ENCODE results near the gene CSRP1. TPM values are rescaled to one million over a fixed set of nuclear protein-coding genes. Genes with fewer than 3 reads are reported as not detected.
"Not testable (repeated sequence)": the region's sequence is repeated elsewhere in the genome, so short reads cannot be mapped to it uniquely, and the experiment has no call there.

Gene CSRP1
- total and polyA plus RNA-seq, 2 of the 13 experiments (the other 11 are each of a cell fraction or from before 2014, with no cell fraction given), result 17.7 to 68.9 TPM

GRCh38 chr1:201525193-201525778 lies 18.4 kb upstream of the CSRP1 start:
- no peak overlapping the region for H3K27ac ChIP-seq (ENCODE audit: extremely low read length, insufficient read depth, low read length)
- no peaks in the 10 kb centered on the region for H3K4me1 ChIP-seq (ENCODE audit: insufficient read depth, low read length)
- H3K4me3 ChIP-seq (replicated peaks in 1 of 3; ENCODE audit: insufficient read depth in 1 of 3, low read depth in 2 of 3, low read length in 3 of 3), result no peak overlapping the region
- CTCF ChIA-PET (ENCODE audit: low intra/inter-chr PET ratio, low total read pairs), result no interaction called here
- no TSS peak for BruUV-seq (replicated peaks)
- no peaks in the 10 kb centered on the region; a peak in 1 of 5 replicates for H3K27me3 ChIP-seq (ENCODE audit: control insufficient read depth in 1 of 2, insufficient read depth in 2 of 2, low read length in 2 of 2)
- no peaks in the 10 kb centered on the region for H3K79me2 ChIP-seq (ENCODE audit: insufficient read depth, low read length)
- no peak overlapping the region for H3K9ac ChIP-seq (ENCODE audit: insufficient read depth, low read depth, low read length)
- no peaks in the 10 kb centered on the region for H3K36me3 ChIP-seq (replicated peaks in 1 of 2; ENCODE audit: control insufficient read depth in 1 of 2, insufficient read depth in 2 of 2, low read length in 2 of 2)
- in situ Hi-C loops (cut with HindIII; ENCODE audit: extremely low pct_ligation_motif_present, low pct_unique_long_range_greater_than_20kb) (no loop called here), intact Hi-C loops (cut with micrococcal nuclease; ENCODE audit: unreplicated experiment) (no loop called here)
- ATAC-seq (no peak), FAIRE-seq (no peak), DNase-seq (ENCODE audit: low spot score) (no peak)
- POLR2A ChIA-PET, result no interaction called here
- no peaks in the 10 kb centered on the region for H3K9me3 ChIP-seq (ENCODE audit: low read length)
- no peaks in the 10 kb centered on the region for H4K20me1 ChIP-seq (ENCODE audit: insufficient read depth, low read length)
- no peak overlapping the region for H2AFZ ChIP-seq (ENCODE audit: low read length)
- 43% methylated on average over 1 of the region's 1 CpG for WGBS (ENCODE audit: low lambda C conversion rate)
- H3K4me2 ChIP-seq (ENCODE audit: low read depth, low read length), result no peak overlapping the region
- no peak for TF ChIP-seq ZNF326 (CRISPR knock-in tag; IDR thresholded peaks at IDR 0.05; ENCODE audit: borderline replicate concordance)

- H3K4me3 ChIP-seq (replicated peaks in 1 of 3; ENCODE audit: insufficient read depth in 1 of 3, low read depth in 2 of 3, low read length in 3 of 3); H4K20me1 ChIP-seq (ENCODE audit: insufficient read depth, low read length); POLR2A ChIA-PET; H3K4me1 ChIP-seq (ENCODE audit: insufficient read depth, low read length); intact Hi-C loops (cut with micrococcal nuclease; ENCODE audit: unreplicated experiment); H3K9ac ChIP-seq (ENCODE audit: insufficient read depth, low read depth, low read length); CTCF ChIA-PET (ENCODE audit: low intra/inter-chr PET ratio, low total read pairs); H3K79me2 ChIP-seq (ENCODE audit: insufficient read depth, low read length); H2AFZ ChIP-seq (ENCODE audit: low read length); H3K27ac ChIP-seq (ENCODE audit: extremely low read length, insufficient read depth, low read length); BruUV-seq (replicated peaks); in situ Hi-C loops (cut with HindIII; ENCODE audit: extremely low pct_ligation_motif_present, low pct_unique_long_range_greater_than_20kb); ATAC-seq; H3K9me3 ChIP-seq (ENCODE audit: low read length); H3K27me3 ChIP-seq (ENCODE audit: control insufficient read depth in 1 of 2, insufficient read depth in 2 of 2, low read length in 2 of 2); H3K4me2 ChIP-seq (ENCODE audit: low read depth, low read length); H3K36me3 ChIP-seq (replicated peaks in 1 of 2; ENCODE audit: control insufficient read depth in 1 of 2, insufficient read depth in 2 of 2, low read length in 2 of 2); DNase-seq (ENCODE audit: low spot score); FAIRE-seq: not testable (repeated sequence)
- 30% methylated on average over 10 of the region's 14 CpGs for WGBS (ENCODE audit: low lambda C conversion rate)
These were observed 13.2 kb upstream of the CSRP1 start for GRCh38 chr1:201520046-201520575.
